Loucy (cell line): ENCODE results near the gene VPS13D.

Source experiments
- H2AFZ ChIP-seq: fragments of 200-600 bp; sonication (generic); 2 replicates; pipeline ENCODE4 v1.6.0; 2016; ENCODE audit warnings: antibody characterized with exemption, mild to moderate bottlenecking, low read length, moderate library complexity
- H3F3A ChIP-seq: fragments of 200-600 bp; 2 replicates; pipeline ENCODE4 v1.6.0; 2016; ENCODE audit warnings: antibody characterized with exemption, low read depth, mild to moderate bottlenecking
- H3K27me3 ChIP-seq: fragments of 200-600 bp; sonication (generic); 2 replicates; pipeline ENCODE4 v1.6.1; 2014; ENCODE audit warnings: low read length, mild to moderate bottlenecking; ENCODE audit not compliant: insufficient read depth, poor library complexity, severe bottlenecking
- H3K36me3 ChIP-seq: fragments of 200-600 bp; sonication (generic); 2 replicates; pipeline ENCODE4 v1.6.1; 2016; ENCODE audit warnings: low read length; ENCODE audit not compliant: insufficient read depth
- H3K4me1 ChIP-seq: fragments of 200-600 bp; sonication (generic); 2 replicates; pipeline ENCODE4 v1.5.1; 2014; ENCODE audit warnings: low read length, mild to moderate bottlenecking; ENCODE audit not compliant: insufficient read depth, poor library complexity, severe bottlenecking
- H3K4me2 ChIP-seq: fragments of 200-600 bp; sonication (generic); 2 replicates; pipeline ENCODE4 v1.6.0; 2014; ENCODE audit warnings: antibody characterized with exemption, low read length, low read depth, mild to moderate bottlenecking; ENCODE audit not compliant: poor library complexity, severe bottlenecking
- H3K4me3 ChIP-seq: fragments of 200-600 bp; sonication (generic); 2 replicates; pipeline ENCODE4 v1.5.1; 2014; ENCODE audit warnings: low read length, mild to moderate bottlenecking, mixed read lengths; ENCODE audit not compliant: poor library complexity, severe bottlenecking
- H3K79me2 ChIP-seq: fragments of 200-600 bp; sonication (generic); 2 replicates; pipeline ENCODE4 v1.6.1; 2014; ENCODE audit warnings: low read length; ENCODE audit not compliant: insufficient read depth
- H3K9ac ChIP-seq: fragments of 200-600 bp; sonication (generic); 2 replicates; pipeline ENCODE4 v1.6.0; 2014; ENCODE audit warnings: mild to moderate bottlenecking, low read depth, low read length, moderate library complexity; ENCODE audit not compliant: poor library complexity, severe bottlenecking
- H3K9me2 ChIP-seq: fragments of 200-600 bp; sonication (generic); replicated peaks from 2 replicates; pipeline ENCODE4 v1.6.1; 2016; ENCODE audit warnings: low read depth, low read length, mixed read lengths
- H3K9me3 ChIP-seq: fragments of 200-600 bp; sonication (generic); 2 replicates; pipeline ENCODE4 v1.6.1; 2014; ENCODE audit warnings: mild to moderate bottlenecking, antibody characterized with exemption, low read length, low read depth; ENCODE audit not compliant: insufficient read depth
- H4K20me1 ChIP-seq: fragments of 200-600 bp; sonication (generic); 2 replicates; pipeline ENCODE4 v1.6.0; 2014; ENCODE audit warnings: antibody characterized with exemption, low read length, mild to moderate bottlenecking; ENCODE audit not compliant: insufficient read depth, poor library complexity, severe bottlenecking
- CTCF ChIP-seq: fragments of 200-600 bp; sonication (generic); conservative IDR thresholded peaks from 2 replicates; pipeline ENCODE4 v1.5.1; 2014; ENCODE audit warnings: mild to moderate bottlenecking, antibody characterized with exemption, low read length
- EZH2phosphoT487 ChIP-seq: fragments of 200-600 bp; IDR thresholded peaks from 2 replicates; pipeline ENCODE4 v1.6.1; 2018; ENCODE audit warnings: antibody characterized with exemption, mild to moderate bottlenecking, moderate library complexity, borderline replicate concordance

VPS13D gene

GRCh38 chr1:12460121-12460520 is 230.3 kb downstream of the VPS13D start:
- Histone ChIP-seq H3K9me3 (no peaks in the 10 kb centered on the region), H3K4me3 (no peak overlapping the region), H3K4me2 (no peak overlapping the region), H3F3A (no peaks in the 10 kb centered on the region), H3K9me2 (no peaks in the 10 kb centered on the region), H3K36me3 (peaks cover 41% of the 10 kb centered on the region; the same call in 1 of the 2 replicates), H2AFZ (no peak overlapping the region), H3K27me3 (no peaks in the 10 kb centered on the region), H3K4me1 (peaks cover 2% of the 10 kb centered on the region), H4K20me1 (no peaks in the 10 kb centered on the region), H3K9ac (no peak overlapping the region), H3K79me2 (no peaks in the 10 kb centered on the region)
- no peak for TF ChIP-seq EZH2phosphoT487
- TF ChIP-seq CTCF = no peak

- no peak for TF ChIP-seq CTCF
- no peak for TF ChIP-seq EZH2phosphoT487
- no peaks in the 10 kb centered on the region for H3F3A ChIP-seq
- no peak overlapping the region for H3K4me3 ChIP-seq
- H3K79me2 ChIP-seq = no peaks in the 10 kb centered on the region
- no peaks in the 10 kb centered on the region for H3K9me3 ChIP-seq
- H3K27me3 ChIP-seq = no peaks in the 10 kb centered on the region
- no peaks in the 10 kb centered on the region for H4K20me1 ChIP-seq
- no peak overlapping the region for H2AFZ ChIP-seq
- no peak overlapping the region for H3K4me2 ChIP-seq
- H3K9ac ChIP-seq = no peak overlapping the region
- H3K9me2 ChIP-seq = no peaks in the 10 kb centered on the region
- H3K36me3 ChIP-seq = peaks cover 41% of the 10 kb centered on the region; the same call in 1 of the 2 replicates
- H3K4me1 ChIP-seq = no peaks in the 10 kb centered on the region
Measured at GRCh38 chr1:12460911-12461621, 231.2 kb downstream of the VPS13D start.

- H3K4me3 ChIP-seq = no peak overlapping the region
- no peak for TF ChIP-seq CTCF
- no peak for TF ChIP-seq EZH2phosphoT487
- no peak overlapping the region for H3K9ac ChIP-seq
- no peak overlapping the region for H2AFZ ChIP-seq
- H3K79me2 ChIP-seq = no peaks in the 10 kb centered on the region
- H3K4me2 ChIP-seq = no peak overlapping the region
- H3K9me3 ChIP-seq = no peaks in the 10 kb centered on the region
- H4K20me1 ChIP-seq = no peaks in the 10 kb centered on the region
- H3K9me2 ChIP-seq = no peaks in the 10 kb centered on the region
- H3K36me3 ChIP-seq = peaks cover 40% of the 10 kb centered on the region; the same call in 1 of the 2 replicates
- H3K27me3 ChIP-seq = no peaks in the 10 kb centered on the region
- no peaks in the 10 kb centered on the region for H3F3A ChIP-seq
- no peaks in the 10 kb centered on the region for H3K4me1 ChIP-seq
Measured at GRCh38 chr1:12461754-12462153, 231.9 kb downstream of the VPS13D start.
